Adipose tissue (tissue), 3 donors: Measurements from ENCODE around the gene PPP1R9A. TPM values are rescaled to one million over a fixed set of nuclear protein-coding genes. Genes with fewer than 3 reads are reported as not detected.

Experiments
- H3K27ac ChIP-seq: one replicate; pipeline ENCODE4 v1.5.1; 2013; ENCODE audit warnings: low read depth, low read length
- WGBS, 3 donors: extraction: QIAGEN DNeasy Blood & Tissue Kit; methylation state at CpG; one replicate each; pipeline ENCODE4 v1.1.7; 2013; 5-methylcytosine and 5-hydroxymethylcytosine counted together
- polyA plus RNA-seq, 3 donors: library from polyadenylated mRNA; stranded (reverse); fragments of 200-250 nt; gene quantifications; one replicate each; pipeline ENCODE4 v1.2.3, GENCODE V29; 2013
- donor health status: healthy with polysubstance abuse.
- donor health status: Bipolar disorder and iron deficiency.
- donor health status: healthy.

Gene PPP1R9A
- polyA plus RNA-seq, 3 donors: 0.45 to 3.2 (median 0.85) TPM

GRCh38 chr7:95213809-95214492 is 306.6 kb downstream of the PPP1R9A start:
- WGBS, 3 donors: 57 to 79% (median 69%) methylated on average over 6 of the region's 6 CpGs
- H3K27ac ChIP-seq: no peak overlapping the region

- no peak overlapping the region for H3K27ac ChIP-seq
- 72 to 77% (median 72%) methylated on average over 2 of the region's 2 CpGs for WGBS, 3 donors
Observed at GRCh38 chr7:95219721-95220120, 312.3 kb downstream of the PPP1R9A start.

GRCh38 chr7:95220328-95220727 is 312.9 kb downstream of the PPP1R9A start:
- no peak overlapping the region for H3K27ac ChIP-seq
- 69 to 80% (median 73%) methylated on average over 3 of the region's 3 CpGs for WGBS, 3 donors

- 77 to 94% (median 91%) methylated on average over 2 of the region's 2 CpGs for WGBS, 3 donors
- H3K27ac ChIP-seq: no peak overlapping the region
Observed at GRCh38 chr7:95225301-95225700, 317.9 kb downstream of the PPP1R9A start.

GRCh38 chr7:95229301-95229700 is 321.9 kb downstream of the PPP1R9A start:
- WGBS, 3 donors: 86 to 93% (median 89%) methylated on average over 5 of the region's 5 CpGs
- H3K27ac ChIP-seq: no peak overlapping the region

GRCh38 chr7:95238252-95238943 is 331.0 kb downstream of the PPP1R9A start:
- no peak overlapping the region for H3K27ac ChIP-seq
- WGBS, 3 donors: 48 to 83% (median 54%) methylated on average over 3 of the region's 3 CpGs

GRCh38 chr7:95240921-95241320 is 333.5 kb downstream of the PPP1R9A start:
- no peak overlapping the region for H3K27ac ChIP-seq
- whole genome bisulfite sequencing, 3 donors: 59 to 71% (median 66%) methylated on average over 1 of the region's 1 CpG

- 20 to 52% (median 52%) methylated on average over 2 of the region's 2 CpGs for WGBS, 3 donors
Observed at GRCh38 chr7:95242266-95242665, 334.9 kb downstream of the PPP1R9A start.

GRCh38 chr7:95244616-95245015 is 337.2 kb downstream of the PPP1R9A start:
- no peak overlapping the region for H3K27ac ChIP-seq

More at GRCh38 chr7:95242266-95242665, 334.9 kb downstream of the PPP1R9A start:
- no peak overlapping the region for H3K27ac ChIP-seq

GRCh38 chr7:95245828-95246500 is 338.6 kb downstream of the PPP1R9A start:
- 82 to 92% (median 85%) methylated on average over 5 of the region's 5 CpGs for WGBS, 3 donors

GRCh38 chr7:95246831-95247370 is 339.5 kb downstream of the PPP1R9A start:
- H3K27ac ChIP-seq: no peak overlapping the region
- WGBS, 3 donors: 4% methylated on average over 5 of the region's 5 CpGs

More at GRCh38 chr7:95245828-95246500, 338.6 kb downstream of the PPP1R9A start:
- no peak overlapping the region for H3K27ac ChIP-seq

- 84 to 89% (median 88%) methylated on average over 6 of the region's 6 CpGs for WGBS, 3 donors
- H3K27ac ChIP-seq: no peak overlapping the region
Observed at GRCh38 chr7:95250571-95250970, 343.2 kb downstream of the PPP1R9A start.

- H3K27ac ChIP-seq: no peak overlapping the region
- WGBS, 3 donors: 42 to 97% (median 93%) methylated on average over 1 of the region's 1 CpG
Observed at GRCh38 chr7:95251966-95252365, 344.6 kb downstream of the PPP1R9A start.

- WGBS, 3 donors: 95 to 100% (median 95%) methylated on average over 1 of the region's 1 CpG
- H3K27ac ChIP-seq: no peak overlapping the region
Observed at GRCh38 chr7:95253986-95254385, 346.6 kb downstream of the PPP1R9A start.

GRCh38 chr7:95255691-95256090 is 348.3 kb downstream of the PPP1R9A start:
- H3K27ac ChIP-seq: no peak overlapping the region

- no peak overlapping the region for H3K27ac ChIP-seq
Observed at GRCh38 chr7:95261895-95262415, 354.6 kb downstream of the PPP1R9A start.

GRCh38 chr7:95262875-95263274 is 355.5 kb downstream of the PPP1R9A start:
- H3K27ac ChIP-seq: no peak overlapping the region
- 92 to 95% (median 92%) methylated on average over 2 of the region's 2 CpGs for WGBS, 3 donors

GRCh38 chr7:95263785-95264362 is 356.5 kb downstream of the PPP1R9A start:
- H3K27ac ChIP-seq: no peak overlapping the region
- 89 to 97% (median 92%) methylated on average over 4 of the region's 4 CpGs for WGBS, 3 donors
